GM12875 (cell line): ENCODE measurements around the gene MORN1.
"Not testable (repeated sequence)": the region's sequence is repeated elsewhere in the genome, so short reads cannot be mapped to it uniquely, and the experiment has no call there.

Experiments
- H3K4me3 ChIP-seq: one replicate; pipeline ENCODE4 v1.5.1; 2011; ENCODE audit warnings: low read depth, low read length, control low read depth
- CTCF ChIP-seq: IDR thresholded peaks from 2 replicates; pipeline ENCODE4 v1.5.1; 2011; ENCODE audit warnings: low read depth, mild to moderate bottlenecking, control low read depth, inconsistent platforms, low read length, moderate library complexity, borderline replicate concordance; ENCODE audit not compliant: insufficient read depth

The MORN1 gene

GRCh38 chr1:2334883-2335534 is 56.3 kb downstream of the MORN1 start:
- no peak for TF ChIP-seq CTCF
- no peak overlapping the region for H3K4me3 ChIP-seq

GRCh38 chr1:2334366-2334765 is 57.0 kb downstream of the MORN1 start:
- H3K4me3 ChIP-seq = no peak overlapping the region
- TF ChIP-seq CTCF = no peak

GRCh38 chr1:2331580-2331979 is 59.8 kb downstream of the MORN1 start:
- not testable (repeated sequence) for H3K4me3 ChIP-seq

GRCh38 chr1:2331200-2331544 is 60.2 kb downstream of the MORN1 start:
- no peak for TF ChIP-seq CTCF
- no peak overlapping the region for H3K4me3 ChIP-seq

- no peak overlapping the region for H3K4me3 ChIP-seq
- TF ChIP-seq CTCF = no peak
These were observed 60.7 kb downstream of the MORN1 start for GRCh38 chr1:2330519-2331199.

- no peak overlapping the region for H3K4me3 ChIP-seq
These were observed 61.3 kb downstream of the MORN1 start for GRCh38 chr1:2330035-2330434.

More at GRCh38 chr1:2330035-2330434, 61.3 kb downstream of the MORN1 start:
- TF ChIP-seq CTCF = no peak
